Globus pallidus (tissue), 1 donor: ENCODE results near the gene EHBP1.
A peak's percentile ranks its signal among the peaks of the same experiment; 100 is the strongest.

ENCODE experiments used
- DNase-seq: peaks from one replicate; pipeline ENCODE4 v3.0.0-alpha.2; 2015; ENCODE audit warnings: low spot score

The EHBP1 gene

GRCh38 chr2:62705007-62705829 is at the start of gene EHBP1:
Gene EHBP1, plus strand, starts transcription at chr2:62705713. Its CDS starts 1,479 bp downstream, at chr2:62707192.
- peak; percentile 98 for DNase-seq

GRCh38 chr2:62657783-62658182 is 47.7 kb upstream of the EHBP1 start:
- DNase-seq = no peak

GRCh38 chr2:62658891-62659290 is 46.6 kb upstream of the EHBP1 start:
- no peak for DNase-seq

- no peak for DNase-seq
These were observed 45.4 kb upstream of the EHBP1 start for GRCh38 chr2:62660087-62660486.

- DNase-seq = no peak
These were observed 44.8 kb upstream of the EHBP1 start for GRCh38 chr2:62660582-62661262.

DNA sequence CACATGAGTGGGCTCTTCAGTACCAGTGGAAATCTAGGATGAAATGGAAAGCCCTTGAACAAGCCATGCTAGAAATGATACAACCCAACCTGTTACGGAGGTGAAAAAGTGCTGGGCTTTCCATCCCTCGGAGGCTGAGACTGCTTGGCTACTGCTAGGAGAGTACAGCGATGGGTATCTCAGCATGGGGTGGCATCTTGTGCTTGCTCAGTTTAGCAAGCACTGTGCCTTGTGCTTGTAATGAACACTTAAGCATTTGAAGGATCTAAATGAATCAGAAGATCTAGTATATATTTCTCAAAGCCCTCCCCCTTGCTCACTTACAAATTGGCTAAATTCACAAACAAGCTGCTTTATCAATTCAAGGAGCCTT is 44.3 kb upstream of the EHBP1 start:
- no peak for DNase-seq

DNA sequence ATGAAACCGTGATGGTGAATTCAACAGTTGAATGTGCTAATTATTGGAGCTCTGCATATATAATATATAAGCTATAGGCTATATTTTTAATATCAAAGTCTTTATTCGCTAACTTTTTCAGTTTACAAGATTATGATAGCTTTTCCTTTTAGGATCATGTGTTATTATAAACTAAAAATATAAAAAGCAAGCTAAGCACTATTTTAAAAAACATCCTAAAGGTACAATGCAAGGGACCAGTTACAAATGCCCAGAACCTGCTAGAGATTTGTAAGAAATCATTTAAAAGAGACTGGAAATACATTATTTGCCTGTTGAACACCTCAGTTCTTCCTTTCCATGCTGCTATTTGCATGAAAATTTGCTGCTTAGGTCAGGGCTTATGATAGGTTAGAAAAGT is 43.4 kb upstream of the EHBP1 start:
- DNase-seq = no peak

DNA sequence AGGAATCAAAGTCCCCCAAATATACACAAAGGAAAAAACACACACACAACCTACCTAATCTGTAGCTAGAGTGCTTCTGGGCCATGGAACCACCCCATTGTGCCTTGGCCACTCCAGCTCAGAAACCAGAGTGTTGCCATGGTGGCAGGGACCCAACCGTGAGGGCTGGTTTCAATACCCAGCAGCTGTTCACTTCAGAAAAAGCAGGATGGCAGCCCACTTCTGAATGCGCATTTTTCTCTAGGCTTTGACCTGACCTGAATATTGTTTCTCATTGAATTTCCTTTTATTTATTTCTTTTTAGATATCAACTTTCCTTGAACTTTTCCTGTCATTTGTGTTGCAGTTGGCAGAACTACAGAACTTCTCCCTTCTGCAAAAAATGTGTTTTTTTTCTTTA is 43.0 kb upstream of the EHBP1 start:
- no peak for DNase-seq

DNA sequence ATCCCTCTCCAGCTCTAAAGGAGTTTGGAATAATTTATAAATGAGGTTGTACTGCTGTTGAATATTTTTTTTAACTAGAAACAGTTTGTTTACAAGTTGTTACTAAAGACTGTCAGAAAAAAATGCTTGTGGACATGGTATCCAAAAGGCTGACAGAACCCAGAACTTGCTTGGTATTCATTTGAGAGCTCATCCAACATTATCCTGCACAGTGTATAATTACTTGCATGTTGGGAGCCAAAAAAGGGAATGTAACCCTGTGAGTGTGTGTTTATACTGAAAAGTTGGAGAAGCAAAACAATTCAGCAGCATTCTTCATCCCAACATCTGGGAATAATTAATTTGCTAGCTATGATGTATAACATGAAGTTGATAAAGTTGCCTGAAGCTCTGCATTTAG is 42.1 kb upstream of the EHBP1 start:
- no peak for DNase-seq

DNA sequence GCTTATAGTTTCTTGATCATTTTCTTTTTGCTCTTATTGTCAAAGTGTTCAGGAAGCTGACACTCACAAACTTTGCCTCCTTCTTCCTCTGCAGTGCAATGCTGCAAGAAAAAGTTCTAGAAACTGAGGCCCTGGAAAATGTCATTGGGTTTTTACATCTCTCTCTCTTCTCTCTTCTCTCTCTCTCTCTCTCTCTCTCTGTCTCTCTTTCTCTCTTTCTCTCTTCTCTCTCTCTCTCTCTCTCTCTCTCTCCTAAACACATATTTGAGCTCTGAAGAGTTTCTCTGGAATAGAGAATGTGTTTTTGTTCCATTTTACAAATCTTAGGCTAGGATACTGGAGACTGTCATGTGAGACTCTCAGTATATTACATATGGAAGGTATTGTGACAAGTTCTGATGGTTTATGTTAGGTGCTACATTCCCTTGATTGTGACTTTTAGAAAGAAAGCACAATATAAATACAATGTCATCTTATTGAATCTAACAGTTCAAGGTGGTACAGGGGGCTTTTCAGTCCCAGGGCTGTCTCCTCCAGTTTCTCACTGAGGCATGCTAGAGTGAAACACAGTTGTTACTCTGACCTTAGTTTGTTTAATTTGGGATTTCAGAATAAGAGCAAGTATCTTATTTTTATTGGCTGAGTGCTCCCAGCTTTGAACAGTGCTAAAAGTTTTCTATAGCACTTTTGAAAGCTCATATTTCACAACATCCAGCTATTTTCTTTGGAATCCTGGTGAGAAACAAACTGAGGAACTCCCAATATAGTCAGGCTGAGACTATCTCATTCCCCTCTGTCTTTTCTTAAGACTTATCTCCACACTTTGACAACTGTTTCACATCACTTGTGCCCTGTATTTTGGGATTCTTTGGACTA is 41.4 kb upstream of the EHBP1 start:
- no peak for DNase-seq

- DNase-seq = no peak
These were observed 40.1 kb upstream of the EHBP1 start for GRCh38 chr2:62665446-62665845.

DNA sequence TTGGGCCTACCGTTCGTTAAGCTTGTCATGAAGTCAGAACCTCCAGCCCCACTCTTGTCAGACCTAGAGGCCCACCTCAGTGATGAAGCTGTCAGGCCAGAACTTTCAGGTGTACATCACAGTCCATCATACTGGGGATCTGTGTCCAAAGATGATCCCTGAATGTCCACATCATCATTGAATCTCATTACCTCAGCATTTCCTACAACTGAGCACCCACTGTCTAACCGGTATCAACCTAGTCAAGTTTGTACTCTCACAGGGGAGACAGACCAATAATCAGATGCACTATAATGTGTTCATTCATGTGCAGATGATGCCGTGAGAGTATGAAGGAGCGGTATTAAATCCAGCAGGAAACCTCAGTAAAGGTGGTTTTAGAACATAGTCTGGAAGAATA is 36.3 kb upstream of the EHBP1 start:
- no peak for DNase-seq

DNA sequence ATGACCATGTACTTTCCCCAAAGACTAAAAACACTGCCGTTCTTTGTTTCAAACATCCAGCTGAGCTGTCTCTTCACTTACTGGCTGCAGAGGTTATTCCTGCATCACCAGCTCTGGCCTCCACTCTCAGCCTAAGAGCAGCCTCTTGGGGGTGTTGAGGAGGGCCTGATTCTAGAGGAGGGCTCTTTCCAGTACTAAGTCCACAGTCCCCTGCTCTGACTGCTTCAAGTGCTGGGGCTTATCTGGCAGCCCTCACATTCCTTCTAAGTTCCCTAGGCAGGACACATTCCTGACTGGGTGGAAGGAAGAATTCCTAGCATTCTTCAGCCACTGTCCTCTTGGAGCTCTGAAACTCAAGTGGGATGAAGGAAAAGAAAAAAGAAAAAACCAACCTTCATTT is 32.9 kb upstream of the EHBP1 start:
- DNase-seq = no peak

DNA sequence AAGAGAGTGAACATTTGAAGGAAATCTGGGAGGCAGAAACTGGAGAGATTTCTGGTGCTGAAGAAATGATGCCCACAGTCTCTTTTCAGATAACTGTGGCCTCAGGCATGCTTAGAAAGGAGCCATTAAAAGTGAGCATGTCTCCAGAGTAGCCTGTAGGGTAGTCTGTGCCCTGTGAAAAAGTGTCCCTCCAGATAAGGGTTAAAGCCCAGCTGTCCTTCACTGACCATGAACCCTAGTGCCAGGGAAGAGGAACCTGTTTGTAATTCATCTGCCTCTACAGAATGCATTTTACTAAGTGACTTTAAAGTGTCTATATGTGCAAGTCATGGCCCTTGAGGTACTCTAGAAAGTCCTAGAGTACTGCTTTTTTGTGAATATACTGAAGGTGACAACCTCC is 30.5 kb upstream of the EHBP1 start:
- no peak for DNase-seq

GRCh38 chr2:62685256-62685655 is 20.3 kb upstream of the EHBP1 start:
- DNase-seq = no peak

- DNase-seq = no peak
These were observed 19.4 kb upstream of the EHBP1 start for GRCh38 chr2:62686012-62686685.

GRCh38 chr2:62687636-62688035 is 17.9 kb upstream of the EHBP1 start:
- DNase-seq = no peak

DNA sequence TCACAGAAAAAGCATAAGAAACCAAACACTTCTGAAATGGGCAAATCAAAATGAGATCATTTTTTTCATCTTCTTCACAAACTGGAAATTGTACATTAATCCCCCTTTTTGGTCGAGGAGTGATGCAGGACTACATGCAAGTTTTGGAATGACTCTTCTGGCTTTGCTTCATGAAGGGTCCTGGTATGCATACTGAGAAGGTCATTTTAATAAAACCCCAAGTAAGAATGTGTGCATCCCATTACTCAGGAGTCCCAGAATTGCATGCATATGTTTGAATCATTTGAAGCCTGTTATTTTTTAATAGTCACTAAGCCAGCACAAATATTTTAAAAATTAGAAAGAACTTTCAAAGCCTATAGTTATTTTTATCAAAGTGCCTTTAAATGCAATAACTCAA is 16.7 kb upstream of the EHBP1 start:
- no peak for DNase-seq

- DNase-seq = no peak
These were observed 14.3 kb upstream of the EHBP1 start for GRCh38 chr2:62691186-62691585.

- DNase-seq = no peak
These were observed 13.3 kb upstream of the EHBP1 start for GRCh38 chr2:62692225-62692624.

DNA sequence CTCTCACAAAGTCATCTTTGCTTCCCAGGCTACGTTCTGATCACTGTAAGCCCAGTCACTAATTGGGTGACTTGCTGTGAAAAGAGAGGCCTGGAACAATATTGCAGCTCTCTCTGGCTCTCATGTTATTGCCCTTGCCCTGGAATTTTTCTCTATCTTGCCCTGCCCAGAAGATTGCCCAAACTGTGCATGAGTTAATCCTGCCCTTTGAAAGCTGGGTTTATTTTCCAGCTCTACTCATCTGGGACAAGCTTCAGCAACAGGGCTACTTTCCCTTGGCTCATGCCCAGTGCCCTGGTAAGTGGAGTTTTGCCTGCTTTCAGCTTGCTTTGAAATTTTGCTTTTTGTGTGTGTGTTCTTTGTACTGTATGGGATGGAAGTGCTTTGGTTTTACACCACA is 6.9 kb upstream of the EHBP1 start:
- no peak for DNase-seq

GRCh38 chr2:62704654-62705006 is 883 bp upstream of the EHBP1 start:
- DNase-seq = no peak
